ENCODE measurements around the gene DUXA. TPM values are rescaled to one million over a fixed set of nuclear protein-coding genes. Genes with fewer than 3 reads are reported as not detected.
"Not testable (repeated sequence)": the region's sequence is repeated elsewhere in the genome, so short reads cannot be mapped to it uniquely, and the experiment has no call there.

DUXA gene
- total RNA-seq, 1 donor from 2014 or later, result not detected

DNA sequence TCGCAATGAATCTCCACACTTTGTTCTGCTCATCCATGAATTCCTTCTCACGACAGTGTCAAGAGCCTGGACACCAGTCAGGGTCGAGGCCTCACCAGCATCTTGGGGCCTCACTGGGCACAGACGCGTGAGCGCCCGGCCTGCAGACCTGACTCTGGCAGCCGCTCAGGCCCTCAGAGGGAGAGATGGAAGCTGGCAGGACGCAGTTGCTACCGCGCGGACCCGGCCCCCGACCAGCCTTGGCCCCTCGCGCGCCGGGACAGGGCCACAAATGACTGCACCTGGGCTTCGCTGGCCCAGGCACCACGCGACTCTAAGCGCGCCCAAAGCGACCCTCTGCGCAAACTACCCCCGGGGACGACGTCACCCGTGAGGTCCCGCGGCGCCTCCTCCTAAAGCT is 48.4 kb downstream of the DUXA start:
- H3K27me3 Mint-ChIP-seq (ENCODE audit: low read depth, unreplicated experiment), result no peaks in the 10 kb centered on the region
- no peaks in the 10 kb centered on the region for H3K36me3 ChIP-seq (ENCODE audit: insufficient read depth, low read length)
- peaks cover 34% of the 10 kb centered on the region for H3K9me3 Mint-ChIP-seq (ENCODE audit: unreplicated experiment)
- H4K20me1 ChIP-seq (ENCODE audit: insufficient read depth, low read length), result no peaks in the 10 kb centered on the region
- H3K79me2 ChIP-seq (ENCODE audit: insufficient read depth, low read length), result no peaks in the 10 kb centered on the region
- H3K4me2 ChIP-seq (ENCODE audit: low read length), result no peak overlapping the region
- no peak overlapping the region for H3K27ac Mint-ChIP-seq (ENCODE audit: unreplicated experiment)
- no peak overlapping the region for H2AFZ ChIP-seq (ENCODE audit: low read depth, low read length)
- no peaks in the 10 kb centered on the region for H3K27me3 ChIP-seq (ENCODE audit: insufficient read depth, low read length)
- no peak for DNase-seq (ENCODE audit: low read depth)
- H3K9ac ChIP-seq (ENCODE audit: low read length), result no peak overlapping the region
- H3K4me1 Mint-ChIP-seq (ENCODE audit: low read depth, unreplicated experiment), result no peaks in the 10 kb centered on the region
- peaks cover 8% of the 10 kb centered on the region for H3K9me3 ChIP-seq (ENCODE audit: insufficient read depth, low read depth, low read length)
- H3K4me1 ChIP-seq (ENCODE audit: insufficient read depth, low read length), result no peaks in the 10 kb centered on the region
- no peak overlapping the region for H3K4me3 Mint-ChIP-seq (ENCODE audit: unreplicated experiment)
- H3K27ac ChIP-seq (ENCODE audit: low read depth, low read length), result no peak overlapping the region
- no peak overlapping the region for H3K4me3 ChIP-seq (ENCODE audit: insufficient read depth, low read depth, low read length)
- FAIRE-seq, result no peak
- no peaks in the 10 kb centered on the region for H3K36me3 Mint-ChIP-seq (ENCODE audit: low read depth, unreplicated experiment)
- TF ChIP-seq EZH2 (IDR thresholded peaks at IDR 0.05; ENCODE audit: insufficient read depth, low read length), result no peak
- TF ChIP-seq, protein P1, sequence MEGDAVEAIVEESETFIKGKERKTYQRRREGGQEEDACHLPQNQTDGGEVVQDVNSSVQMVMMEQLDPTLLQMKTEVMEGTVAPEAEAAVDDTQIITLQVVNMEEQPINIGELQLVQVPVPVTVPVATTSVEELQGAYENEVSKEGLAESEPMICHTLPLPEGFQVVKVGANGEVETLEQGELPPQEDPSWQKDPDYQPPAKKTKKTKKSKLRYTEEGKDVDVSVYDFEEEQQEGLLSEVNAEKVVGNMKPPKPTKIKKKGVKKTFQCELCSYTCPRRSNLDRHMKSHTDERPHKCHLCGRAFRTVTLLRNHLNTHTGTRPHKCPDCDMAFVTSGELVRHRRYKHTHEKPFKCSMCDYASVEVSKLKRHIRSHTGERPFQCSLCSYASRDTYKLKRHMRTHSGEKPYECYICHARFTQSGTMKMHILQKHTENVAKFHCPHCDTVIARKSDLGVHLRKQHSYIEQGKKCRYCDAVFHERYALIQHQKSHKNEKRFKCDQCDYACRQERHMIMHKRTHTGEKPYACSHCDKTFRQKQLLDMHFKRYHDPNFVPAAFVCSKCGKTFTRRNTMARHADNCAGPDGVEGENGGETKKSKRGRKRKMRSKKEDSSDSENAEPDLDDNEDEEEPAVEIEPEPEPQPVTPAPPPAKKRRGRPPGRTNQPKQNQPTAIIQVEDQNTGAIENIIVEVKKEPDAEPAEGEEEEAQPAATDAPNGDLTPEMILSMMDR (IDR thresholded peaks at IDR 0.05; ENCODE audit: insufficient read depth, low read depth, low read length), result no peak

DNA sequence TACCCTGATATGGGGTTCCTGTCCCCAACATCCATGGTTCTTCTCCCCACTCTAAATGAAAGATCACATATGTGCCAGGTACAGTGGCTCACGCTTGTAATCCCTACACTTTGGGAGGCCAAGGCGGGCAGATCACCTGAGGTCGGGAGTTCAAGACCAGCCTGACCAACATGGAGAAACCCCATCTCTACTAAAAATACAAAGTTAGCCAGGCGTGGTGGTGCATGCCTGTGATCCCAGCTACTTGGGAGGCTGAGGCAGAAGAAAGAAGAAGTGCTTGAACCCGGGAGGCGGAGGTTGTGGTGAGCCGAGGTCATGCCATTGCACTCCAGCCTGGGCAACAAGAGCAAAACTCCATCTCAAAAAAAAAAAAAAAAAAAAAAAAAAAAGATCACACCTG is 53.8 kb downstream of the DUXA start:
- not testable (repeated sequence) for H3K4me1 Mint-ChIP-seq (ENCODE audit: low read depth, unreplicated experiment); H3K27ac ChIP-seq (ENCODE audit: low read depth, low read length); H4K20me1 ChIP-seq (ENCODE audit: insufficient read depth, low read length); FAIRE-seq; H3K36me3 Mint-ChIP-seq (ENCODE audit: low read depth, unreplicated experiment); H2AFZ ChIP-seq (ENCODE audit: low read depth, low read length); H3K79me2 ChIP-seq (ENCODE audit: insufficient read depth, low read length); H3K4me1 ChIP-seq (ENCODE audit: insufficient read depth, low read length); H3K9ac ChIP-seq (ENCODE audit: low read length); H3K4me3 Mint-ChIP-seq (ENCODE audit: unreplicated experiment); H3K4me2 ChIP-seq (ENCODE audit: low read length); H3K27me3 ChIP-seq (ENCODE audit: insufficient read depth, low read length); H3K36me3 ChIP-seq (ENCODE audit: insufficient read depth, low read length); H3K27me3 Mint-ChIP-seq (ENCODE audit: low read depth, unreplicated experiment); H3K27ac Mint-ChIP-seq (ENCODE audit: unreplicated experiment); DNase-seq (ENCODE audit: low read depth); H3K4me3 ChIP-seq (ENCODE audit: insufficient read depth, low read depth, low read length)
- H3K9me3 ChIP-seq (ENCODE audit: insufficient read depth, low read depth, low read length), result peaks cover 17% of the 10 kb centered on the region
- H3K9me3 Mint-ChIP-seq (ENCODE audit: unreplicated experiment), result peaks cover 45% of the 10 kb centered on the region

DNA sequence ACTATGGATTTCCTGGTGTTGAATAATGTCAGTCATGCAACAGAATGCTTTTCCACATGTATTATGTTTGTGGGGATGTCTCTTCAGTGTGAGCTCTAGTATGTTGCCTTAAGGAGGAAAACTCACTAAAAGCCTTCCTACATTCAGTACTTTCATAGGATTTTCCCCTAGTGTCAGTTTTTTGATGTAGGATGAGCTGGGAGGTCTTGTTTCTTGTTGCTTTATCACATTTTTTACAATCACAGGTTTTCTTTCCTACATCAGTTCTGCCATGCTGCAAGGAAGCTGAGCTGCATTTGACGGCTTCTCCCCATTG is 56.0 kb downstream of the DUXA start:
- Mint-ChIP-seq H3K27me3 (ENCODE audit: low read depth, unreplicated experiment) (no peaks in the 10 kb centered on the region), H3K9me3 (ENCODE audit: unreplicated experiment) (peaks cover 40% of the 10 kb centered on the region), H3K4me3 (ENCODE audit: unreplicated experiment) (no peak overlapping the region), H3K27ac (ENCODE audit: unreplicated experiment) (no peak overlapping the region), H3K36me3 (ENCODE audit: low read depth, unreplicated experiment) (no peaks in the 10 kb centered on the region), H3K4me1 (ENCODE audit: low read depth, unreplicated experiment) (no peaks in the 10 kb centered on the region)
- H3K4me1 ChIP-seq (ENCODE audit: insufficient read depth, low read length), result no peaks in the 10 kb centered on the region
- H4K20me1 ChIP-seq (ENCODE audit: insufficient read depth, low read length), result no peaks in the 10 kb centered on the region
- H3K27ac ChIP-seq (ENCODE audit: low read depth, low read length), result no peak overlapping the region
- peaks cover 9% of the 10 kb centered on the region for H3K9me3 ChIP-seq (ENCODE audit: insufficient read depth, low read depth, low read length)
- no peak overlapping the region for H3K4me2 ChIP-seq (ENCODE audit: low read length)
- DNase-seq (ENCODE audit: low read depth) (no peak), FAIRE-seq (no peak)
- TF ChIP-seq, protein P1 (IDR thresholded peaks at IDR 0.05; ENCODE audit: insufficient read depth, low read depth, low read length), result no peak
- TF ChIP-seq EZH2 (IDR thresholded peaks at IDR 0.05; ENCODE audit: insufficient read depth, low read length), result no peak
- no peaks in the 10 kb centered on the region for H3K36me3 ChIP-seq (ENCODE audit: insufficient read depth, low read length)
- no peak overlapping the region for H2AFZ ChIP-seq (ENCODE audit: low read depth, low read length)
- H3K27me3 ChIP-seq (ENCODE audit: insufficient read depth, low read length), result no peaks in the 10 kb centered on the region
- no peak overlapping the region for H3K4me3 ChIP-seq (ENCODE audit: insufficient read depth, low read depth, low read length)
- no peak overlapping the region for H3K9ac ChIP-seq (ENCODE audit: low read length)
- no peaks in the 10 kb centered on the region for H3K79me2 ChIP-seq (ENCODE audit: insufficient read depth, low read length)
